ENCODE measurements around the gene METRNL.
"Not testable (repeated sequence)": the region's sequence is repeated elsewhere in the genome, so short reads cannot be mapped to it uniquely, and the experiment has no call there.

METRNL gene

GRCh38 chr17:83053739-83054451 is 25.5 kb upstream of the METRNL start:
- no peak overlapping the region for H3K4me3 ChIP-seq (ENCODE audit: low read depth, low read length)
- TF ChIP-seq CTCF (IDR thresholded peaks at IDR 0.05; ENCODE audit: borderline replicate concordance, insufficient read depth, low read depth, low read length) = no peak

- TF ChIP-seq CTCF (IDR thresholded peaks at IDR 0.05; ENCODE audit: borderline replicate concordance, insufficient read depth, low read depth, low read length) = no peak
- H3K4me3 ChIP-seq (ENCODE audit: low read depth, low read length) = no peak overlapping the region
Measured at GRCh38 chr17:83054518-83055125, 24.8 kb upstream of the METRNL start.

- not testable (repeated sequence) for H3K4me3 ChIP-seq (ENCODE audit: low read depth, low read length)
Measured at GRCh38 chr17:83055176-83055575, 24.2 kb upstream of the METRNL start.

- no peak overlapping the region for H3K4me3 ChIP-seq (ENCODE audit: low read depth, low read length)
- no peak for TF ChIP-seq CTCF (IDR thresholded peaks at IDR 0.05; ENCODE audit: borderline replicate concordance, insufficient read depth, low read depth, low read length)
Measured at GRCh38 chr17:83055911-83056582, 23.4 kb upstream of the METRNL start.

GRCh38 chr17:83056583-83057396 is 22.6 kb upstream of the METRNL start:
- H3K4me3 ChIP-seq (ENCODE audit: low read depth, low read length) = no peak overlapping the region
- no peak for TF ChIP-seq CTCF (IDR thresholded peaks at IDR 0.05; ENCODE audit: borderline replicate concordance, insufficient read depth, low read depth, low read length)

- no peak overlapping the region for H3K4me3 ChIP-seq (ENCODE audit: low read depth, low read length)
- no peak for TF ChIP-seq CTCF (IDR thresholded peaks at IDR 0.05; ENCODE audit: borderline replicate concordance, insufficient read depth, low read depth, low read length)
Measured at GRCh38 chr17:83057397-83057761, 22.0 kb upstream of the METRNL start.

GRCh38 chr17:83057793-83058265 is 21.6 kb upstream of the METRNL start:
- no peak for TF ChIP-seq CTCF (IDR thresholded peaks at IDR 0.05; ENCODE audit: borderline replicate concordance, insufficient read depth, low read depth, low read length)
- H3K4me3 ChIP-seq (ENCODE audit: low read depth, low read length) = no peak overlapping the region
